SK-N-MC (cell line): ENCODE results near the gene MAGEB3.

Experiments used
- EZH2 ChIP-seq: fragments of 200-600 bp; sonication (generic); IDR thresholded peaks from one replicate; pipeline ENCODE4 v1.6.1; 2017; ENCODE audit warnings: antibody characterized with exemption
- FOXP2 ChIP-seq: optimal IDR thresholded peaks from 2 replicates; pipeline ENCODE3; 2011; ENCODE audit warnings: mild to moderate bottlenecking, moderate library complexity; ENCODE audit not compliant: insufficient read depth; ENCODE audit errors: extremely low read length, control extremely low read depth
- POLR2AphosphoS5 ChIP-seq: IDR thresholded peaks from 2 replicates; pipeline ENCODE4 v1.6.1; 2012; ENCODE audit warnings: mild to moderate bottlenecking, low read depth, low read length, borderline replicate concordance

DNA sequence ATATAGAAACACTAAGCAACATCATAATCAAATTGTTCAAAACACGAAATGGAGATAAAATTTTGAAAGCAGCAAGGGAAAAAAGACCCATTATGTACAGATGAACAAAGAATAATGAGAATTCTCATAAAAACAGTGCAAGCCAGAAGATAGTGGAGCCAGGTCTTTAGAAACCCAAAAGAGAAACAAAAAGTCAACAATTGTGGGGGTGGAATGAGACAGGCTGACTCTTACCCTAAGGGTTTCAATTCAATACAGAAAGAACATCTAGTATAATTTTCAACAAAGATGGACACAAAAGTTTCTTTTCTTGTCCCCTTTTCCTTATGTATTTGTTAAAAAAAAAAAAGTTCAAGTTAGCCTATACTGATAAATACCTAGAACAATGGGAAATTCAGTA, 49.1 kb upstream of the MAGEB3 start:
- no peak for TF ChIP-seq POLR2AphosphoS5
- TF ChIP-seq EZH2: no peak
- no peak for TF ChIP-seq FOXP2
